Left ventricle myocardium inferior (tissue), 1 donor: ENCODE measurements around the gene SMARCD3. TPM values are rescaled to one million over a fixed set of nuclear protein-coding genes. Genes with fewer than 3 reads are reported as not detected.

Experiments
- DNase-seq: peaks from one replicate; pipeline ENCODE4 v3.0.0-alpha.2; 2020
- H3K27ac ChIP-seq: fragments of 200-600 bp; replicated peaks from 2 replicates; pipeline ENCODE4 v1.8.0; 2021
- H3K27me3 ChIP-seq: fragments of 200-600 bp; 2 replicates; pipeline ENCODE4 v1.8.0; 2021; ENCODE audit warnings: low read depth
- H3K36me3 ChIP-seq: fragments of 200-600 bp; 2 replicates; pipeline ENCODE4 v1.8.0; 2021
- H3K4me1 ChIP-seq: fragments of 200-600 bp; 2 replicates; pipeline ENCODE4 v1.8.0; 2021
- H3K4me3 ChIP-seq: fragments of 200-600 bp; 2 replicates; pipeline ENCODE4 v1.8.0; 2021; ENCODE audit warnings: mild to moderate bottlenecking, moderate library complexity
- H3K9me3 ChIP-seq: fragments of 200-600 bp; replicated peaks from 2 replicates; pipeline ENCODE4 v1.8.0; 2021
- intact Hi-C: fragments of 100-400 bp; cut with micrococcal nuclease; formaldehyde crosslinking; loops from one replicate; pipeline ENCODE4 v1.11.0; 2022
- total RNA-seq: library from RNA; stranded (reverse); fragmentation: NEBNext Ultra II Directional; extraction: Animal tissue kit (Norgen Biotek cat#: 25700); gene quantifications from one replicate; pipeline ENCODE4 v1.2.1, GENCODE V29; 2021
- TF ChIP-seq, protein P1 (sequence below): fragments of 200-600 bp; IDR thresholded peaks from 2 replicates; pipeline ENCODE4 v1.8.0; 2021; ENCODE audit warnings: antibody characterized with exemption, mild to moderate bottlenecking, borderline replicate concordance
- donor health status: DM: no; HTN: yes; CAD: no; lungs with severe emphysema.

Gene SMARCD3
- total RNA-seq, 1 donor from 2014 or later, result 104 TPM

DNA sequence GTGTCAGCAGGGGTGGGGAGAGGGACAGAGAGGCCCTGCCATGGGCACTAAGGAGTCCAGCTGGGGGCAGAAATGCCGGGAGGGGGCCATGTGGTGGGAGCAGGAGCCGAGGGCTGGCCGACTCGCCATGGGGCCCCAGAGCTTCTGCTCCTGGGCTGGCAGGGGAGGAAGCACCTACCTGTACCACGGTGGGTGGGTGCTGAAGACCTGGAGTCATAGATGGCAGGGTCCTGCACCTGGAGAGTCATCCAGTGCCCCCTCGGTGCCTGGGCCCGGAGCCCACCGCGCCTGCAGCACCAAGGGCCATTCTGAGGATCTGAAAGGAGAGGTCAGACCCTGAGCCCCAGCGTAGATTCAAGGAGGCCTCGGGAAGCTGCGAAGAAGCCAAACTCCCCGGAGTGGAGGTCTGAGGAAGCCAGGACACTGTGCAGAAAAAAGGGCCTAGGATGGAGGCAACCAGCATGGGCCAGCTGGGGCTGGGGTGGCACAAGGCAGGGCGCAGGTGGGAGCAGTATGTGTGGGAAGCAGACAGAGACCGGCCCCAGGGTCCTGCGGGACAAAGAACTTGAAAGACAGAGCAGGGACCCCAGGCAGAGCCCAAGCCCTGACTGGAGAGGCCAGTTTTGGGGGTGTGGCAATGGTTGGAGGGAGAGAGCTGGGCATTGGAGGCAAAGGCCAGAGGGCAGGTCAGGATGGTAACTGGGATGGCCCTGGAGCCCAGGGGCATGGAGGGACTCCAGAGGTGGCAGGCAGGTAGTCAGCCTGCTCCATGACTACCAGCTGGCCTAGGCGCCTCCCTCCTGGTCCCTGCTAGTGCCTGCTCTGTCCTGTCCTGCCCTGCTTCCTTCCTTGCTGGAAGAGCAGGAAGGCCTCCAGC, 26.7 kb upstream of the SMARCD3 start:
- Histone ChIP-seq H3K4me1 (peaks cover 23% of the 10 kb centered on the region), H3K9me3 (no peaks in the 10 kb centered on the region), H3K4me3 (no peak overlapping the region), H3K36me3 (no peaks in the 10 kb centered on the region), H3K27ac (no peak overlapping the region), H3K27me3 (peaks cover 28% of the 10 kb centered on the region)
- no peak for DNase-seq
- intact Hi-C loops, result no loop called here
- TF ChIP-seq, protein P1, sequence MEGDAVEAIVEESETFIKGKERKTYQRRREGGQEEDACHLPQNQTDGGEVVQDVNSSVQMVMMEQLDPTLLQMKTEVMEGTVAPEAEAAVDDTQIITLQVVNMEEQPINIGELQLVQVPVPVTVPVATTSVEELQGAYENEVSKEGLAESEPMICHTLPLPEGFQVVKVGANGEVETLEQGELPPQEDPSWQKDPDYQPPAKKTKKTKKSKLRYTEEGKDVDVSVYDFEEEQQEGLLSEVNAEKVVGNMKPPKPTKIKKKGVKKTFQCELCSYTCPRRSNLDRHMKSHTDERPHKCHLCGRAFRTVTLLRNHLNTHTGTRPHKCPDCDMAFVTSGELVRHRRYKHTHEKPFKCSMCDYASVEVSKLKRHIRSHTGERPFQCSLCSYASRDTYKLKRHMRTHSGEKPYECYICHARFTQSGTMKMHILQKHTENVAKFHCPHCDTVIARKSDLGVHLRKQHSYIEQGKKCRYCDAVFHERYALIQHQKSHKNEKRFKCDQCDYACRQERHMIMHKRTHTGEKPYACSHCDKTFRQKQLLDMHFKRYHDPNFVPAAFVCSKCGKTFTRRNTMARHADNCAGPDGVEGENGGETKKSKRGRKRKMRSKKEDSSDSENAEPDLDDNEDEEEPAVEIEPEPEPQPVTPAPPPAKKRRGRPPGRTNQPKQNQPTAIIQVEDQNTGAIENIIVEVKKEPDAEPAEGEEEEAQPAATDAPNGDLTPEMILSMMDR, result no peak

DNA sequence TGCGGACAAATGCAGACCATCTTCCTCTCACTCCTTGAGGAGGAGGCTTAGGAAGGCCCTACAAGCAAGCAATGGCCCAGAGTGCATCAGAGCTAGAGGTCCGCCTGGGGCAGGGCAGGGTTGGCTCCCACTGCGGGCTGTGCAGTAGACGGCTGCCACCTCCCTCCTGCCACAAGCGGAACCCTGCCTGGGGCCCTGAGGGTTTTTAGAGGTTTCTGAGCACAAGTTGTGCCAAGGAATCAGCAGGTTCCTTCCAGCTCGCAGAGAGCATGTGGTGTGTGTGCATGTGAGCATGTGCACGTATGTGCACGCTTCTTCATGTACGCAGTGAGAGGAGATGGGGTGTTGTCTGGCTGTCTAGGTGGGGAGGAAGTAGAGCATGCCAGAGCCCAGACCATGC, 25.9 kb upstream of the SMARCD3 start:
- H3K4me1 ChIP-seq, result peaks cover 23% of the 10 kb centered on the region
- intact Hi-C loops, result no loop called here
- H3K36me3 ChIP-seq, result no peaks in the 10 kb centered on the region
- no peak for DNase-seq
- no peak overlapping the region for H3K4me3 ChIP-seq
- H3K27me3 ChIP-seq, result peaks cover 21% of the 10 kb centered on the region
- H3K9me3 ChIP-seq, result no peaks in the 10 kb centered on the region
- TF ChIP-seq, protein P1, result no peak
- no peak overlapping the region for H3K27ac ChIP-seq

DNA sequence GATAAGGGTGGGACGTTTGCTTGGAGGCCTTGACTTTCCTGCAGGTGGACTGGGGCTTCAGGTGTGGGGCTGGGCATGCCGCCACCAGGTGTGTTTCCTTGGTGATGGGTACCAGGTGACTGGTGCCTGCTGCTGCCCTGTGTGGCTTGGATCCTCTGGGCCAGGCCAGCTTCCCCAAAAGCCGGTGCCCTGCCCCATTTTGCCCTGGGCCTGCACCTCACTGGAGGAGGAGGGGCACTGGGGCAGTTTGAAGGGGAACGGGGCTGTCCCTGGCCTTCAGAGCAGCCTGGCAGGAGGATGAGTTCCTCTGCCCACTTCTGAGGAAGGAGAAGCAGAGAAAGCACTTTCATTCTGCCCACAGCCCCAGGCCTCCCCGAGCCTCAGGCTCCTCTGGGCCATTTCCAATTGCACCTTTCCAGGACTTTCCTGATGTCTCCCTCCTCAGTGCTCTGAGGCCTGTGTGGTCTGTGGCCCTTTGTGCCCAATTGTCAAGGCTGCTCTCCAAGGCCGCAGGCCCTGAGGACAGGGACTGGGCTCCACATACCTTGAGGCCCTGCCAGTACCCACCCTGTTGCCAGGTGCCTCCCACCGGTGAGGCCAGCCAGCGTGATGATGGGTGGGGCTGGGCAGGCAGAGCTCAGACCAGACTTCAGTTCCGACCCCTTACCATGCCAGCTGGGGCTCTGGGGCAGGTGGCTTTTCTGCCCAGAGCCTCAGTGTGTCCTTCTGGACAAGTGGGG, 25.3 kb upstream of the SMARCD3 start:
- TF ChIP-seq, protein P1, result no peak
- Histone ChIP-seq H3K4me1 (peaks cover 23% of the 10 kb centered on the region), H3K4me3 (no peak overlapping the region), H3K27me3 (peaks cover 21% of the 10 kb centered on the region), H3K9me3 (no peaks in the 10 kb centered on the region), H3K36me3 (no peaks in the 10 kb centered on the region), H3K27ac (no peak overlapping the region)
- intact Hi-C loops, result no loop called here
- no peak for DNase-seq

DNA sequence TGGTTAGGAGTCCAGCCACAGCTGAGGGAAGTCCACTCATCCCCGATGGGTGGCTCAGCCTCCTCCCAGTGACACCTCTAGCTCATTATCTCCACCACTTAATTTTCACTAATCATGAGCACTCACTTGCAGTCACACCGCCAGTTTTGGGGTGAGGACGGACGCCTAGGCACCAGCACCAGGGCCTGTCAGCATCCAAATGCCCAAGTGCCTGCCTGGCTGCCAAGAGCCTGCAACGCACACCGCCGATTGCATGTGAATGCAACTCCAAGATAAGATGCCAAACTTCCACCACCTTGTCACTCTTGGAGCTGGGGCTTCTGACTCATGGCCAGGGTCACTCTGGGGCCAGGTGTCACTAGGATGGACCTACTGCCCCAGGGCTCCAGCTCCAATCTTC, 24.4 kb upstream of the SMARCD3 start:
- Histone ChIP-seq H3K4me1 (peaks cover 23% of the 10 kb centered on the region), H3K36me3 (no peaks in the 10 kb centered on the region), H3K4me3 (no peak overlapping the region), H3K9me3 (no peaks in the 10 kb centered on the region), H3K27ac (no peak overlapping the region), H3K27me3 (peaks cover 16% of the 10 kb centered on the region)
- TF ChIP-seq, protein P1, result no peak
- DNase-seq, result no peak
- intact Hi-C loops, result no loop called here

DNA sequence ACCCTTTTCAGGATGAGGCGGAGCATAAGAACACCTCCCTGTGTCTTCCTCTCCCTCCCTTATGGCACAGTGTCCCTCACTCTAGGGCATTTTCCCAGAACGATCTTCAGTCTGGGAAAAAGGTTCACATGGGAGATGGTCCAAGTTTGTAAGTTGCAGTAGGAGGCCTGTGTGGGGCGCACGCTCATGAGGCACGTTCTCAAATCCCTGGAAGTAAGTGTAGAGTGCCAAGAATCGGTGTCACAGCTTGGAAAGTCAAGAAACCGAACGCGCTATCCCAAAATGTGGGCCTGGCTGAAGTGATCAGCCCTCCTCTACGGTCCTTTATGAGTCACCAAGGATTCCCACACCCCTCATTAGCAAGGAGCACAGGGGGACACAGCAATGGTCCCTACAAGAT, 23.9 kb upstream of the SMARCD3 start:
- H3K4me3 ChIP-seq, result no peak overlapping the region
- no peaks in the 10 kb centered on the region for H3K36me3 ChIP-seq
- TF ChIP-seq, protein P1, result no peak
- no peak overlapping the region for H3K27ac ChIP-seq
- intact Hi-C loops, result no loop called here
- H3K4me1 ChIP-seq, result peaks cover 19% of the 10 kb centered on the region
- no peaks in the 10 kb centered on the region for H3K9me3 ChIP-seq
- peaks cover 11% of the 10 kb centered on the region for H3K27me3 ChIP-seq
- DNase-seq, result no peak
